ENCODE results near the gene XCR1. TPM values are rescaled to one million over a fixed set of nuclear protein-coding genes. Genes with fewer than 3 reads are reported as not detected.

The XCR1 gene
- total RNA-seq, 2 donors from 2014 or later, result not detected

- no peak overlapping the region for H3K4me3 Mint-ChIP-seq
- H3K27ac Mint-ChIP-seq, result no peak overlapping the region
- Histone ChIP-seq H3K4me1 (ENCODE audit: control insufficient read depth, insufficient read depth, low read length) (peaks cover 22% of the 10 kb centered on the region), H3K4me3 (ENCODE audit: low read length) (no peak overlapping the region), H3K27me3 (ENCODE audit: control insufficient read depth, insufficient read depth, low read length, poor library complexity, severe bottlenecking) (no peaks in the 10 kb centered on the region), H3K9ac (ENCODE audit: extremely low read depth, low read length, poor library complexity, severe bottlenecking) (no peak overlapping the region), H3K27ac (ENCODE audit: low read depth, low read length) (no peak overlapping the region), H3K36me3 (ENCODE audit: control insufficient read depth, insufficient read depth, low read length) (peaks cover 40% of the 10 kb centered on the region), H3K9me3 (ENCODE audit: control insufficient read depth, low read length) (no peaks in the 10 kb centered on the region)
- TF ChIP-seq, protein P1, sequence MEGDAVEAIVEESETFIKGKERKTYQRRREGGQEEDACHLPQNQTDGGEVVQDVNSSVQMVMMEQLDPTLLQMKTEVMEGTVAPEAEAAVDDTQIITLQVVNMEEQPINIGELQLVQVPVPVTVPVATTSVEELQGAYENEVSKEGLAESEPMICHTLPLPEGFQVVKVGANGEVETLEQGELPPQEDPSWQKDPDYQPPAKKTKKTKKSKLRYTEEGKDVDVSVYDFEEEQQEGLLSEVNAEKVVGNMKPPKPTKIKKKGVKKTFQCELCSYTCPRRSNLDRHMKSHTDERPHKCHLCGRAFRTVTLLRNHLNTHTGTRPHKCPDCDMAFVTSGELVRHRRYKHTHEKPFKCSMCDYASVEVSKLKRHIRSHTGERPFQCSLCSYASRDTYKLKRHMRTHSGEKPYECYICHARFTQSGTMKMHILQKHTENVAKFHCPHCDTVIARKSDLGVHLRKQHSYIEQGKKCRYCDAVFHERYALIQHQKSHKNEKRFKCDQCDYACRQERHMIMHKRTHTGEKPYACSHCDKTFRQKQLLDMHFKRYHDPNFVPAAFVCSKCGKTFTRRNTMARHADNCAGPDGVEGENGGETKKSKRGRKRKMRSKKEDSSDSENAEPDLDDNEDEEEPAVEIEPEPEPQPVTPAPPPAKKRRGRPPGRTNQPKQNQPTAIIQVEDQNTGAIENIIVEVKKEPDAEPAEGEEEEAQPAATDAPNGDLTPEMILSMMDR (conservative IDR thresholded peaks at IDR 0.05), result no peak
- no peak for DNase-seq
- no peaks in the 10 kb centered on the region for H3K9me3 Mint-ChIP-seq
- H3K36me3 Mint-ChIP-seq (ENCODE audit: low read depth), result peaks cover 24% of the 10 kb centered on the region
- H3K4me1 Mint-ChIP-seq, result peaks cover 30% of the 10 kb centered on the region
- no peaks in the 10 kb centered on the region for H3K27me3 Mint-ChIP-seq (ENCODE audit: insufficient read depth)
- 93 to 94% methylated on average over 5 to 8 of the region's 8 CpGs for WGBS, 2 experiments (ENCODE audit: insufficient coverage in 1 of 2, insufficient read length in 1 of 2)
Measured at GRCh38 chr3:45984331-45985312, 42.7 kb downstream of the XCR1 start.

DNA sequence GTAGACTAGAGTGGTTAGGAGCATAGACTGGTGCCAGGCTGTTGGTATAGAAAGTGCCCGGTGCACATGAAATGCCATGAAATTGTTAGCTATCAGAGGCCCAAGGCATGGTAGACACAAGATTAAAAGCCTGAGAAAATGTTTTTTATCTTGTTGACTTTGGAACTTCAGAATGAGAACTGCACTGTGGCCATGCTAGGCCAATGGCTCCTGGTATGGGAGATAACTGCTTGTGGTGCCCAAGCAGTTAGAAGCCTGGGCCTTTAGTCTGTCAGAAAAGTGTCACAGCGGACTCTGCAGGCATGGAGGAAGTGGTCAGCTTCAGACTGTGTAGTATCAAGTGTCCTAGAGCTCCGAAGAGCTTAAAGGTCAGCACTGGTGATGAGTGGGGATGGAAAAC, 43.5 kb downstream of the XCR1 start:
- peaks cover 32% of the 10 kb centered on the region for H3K36me3 Mint-ChIP-seq (ENCODE audit: low read depth)

GRCh38 chr3:45981346-45982074, 45.8 kb downstream of the XCR1 start:
- peaks cover 65% of the 10 kb centered on the region for H3K36me3 ChIP-seq (ENCODE audit: control insufficient read depth, insufficient read depth, low read length)
- no peak for DNase-seq
- H3K4me1 Mint-ChIP-seq, result peaks cover 10% of the 10 kb centered on the region
- H3K27me3 Mint-ChIP-seq (ENCODE audit: insufficient read depth), result no peaks in the 10 kb centered on the region
- TF ChIP-seq, protein P1 (conservative IDR thresholded peaks at IDR 0.05), result no peak
- H3K9me3 Mint-ChIP-seq, result no peaks in the 10 kb centered on the region
- 84 to 100% methylated on average over 2 of the region's 2 CpGs for WGBS, 2 experiments (ENCODE audit: insufficient coverage in 1 of 2, insufficient read length in 1 of 2)
- H3K9ac ChIP-seq (ENCODE audit: extremely low read depth, low read length, poor library complexity, severe bottlenecking), result no peak overlapping the region
- H3K4me1 ChIP-seq (ENCODE audit: control insufficient read depth, insufficient read depth, low read length), result peaks cover 13% of the 10 kb centered on the region
- no peaks in the 10 kb centered on the region for H3K9me3 ChIP-seq (ENCODE audit: control insufficient read depth, low read length)
- no peak overlapping the region for H3K27ac ChIP-seq (ENCODE audit: low read depth, low read length)
- peaks cover 43% of the 10 kb centered on the region for H3K36me3 Mint-ChIP-seq (ENCODE audit: low read depth)
- no peak overlapping the region for H3K4me3 Mint-ChIP-seq
- H3K27me3 ChIP-seq (ENCODE audit: control insufficient read depth, insufficient read depth, low read length, poor library complexity, severe bottlenecking), result no peaks in the 10 kb centered on the region
- H3K27ac Mint-ChIP-seq, result no peak overlapping the region
- no peak overlapping the region for H3K4me3 ChIP-seq (ENCODE audit: low read length)

More for the DNA sequence above, 43.5 kb downstream of the XCR1 start:
- Histone ChIP-seq H3K4me3 (ENCODE audit: low read length) (no peak overlapping the region), H3K9ac (ENCODE audit: extremely low read depth, low read length, poor library complexity, severe bottlenecking) (no peak overlapping the region), H3K27ac (ENCODE audit: low read depth, low read length) (no peak overlapping the region), H3K4me1 (ENCODE audit: control insufficient read depth, insufficient read depth, low read length) (peaks cover 22% of the 10 kb centered on the region), H3K9me3 (ENCODE audit: control insufficient read depth, low read length) (no peaks in the 10 kb centered on the region), H3K36me3 (ENCODE audit: control insufficient read depth, insufficient read depth, low read length) (peaks cover 45% of the 10 kb centered on the region), H3K27me3 (ENCODE audit: control insufficient read depth, insufficient read depth, low read length, poor library complexity, severe bottlenecking) (no peaks in the 10 kb centered on the region)
- no peak overlapping the region for H3K27ac Mint-ChIP-seq
- TF ChIP-seq, protein P1 (conservative IDR thresholded peaks at IDR 0.05), result no peak
- WGBS, 2 experiments (ENCODE audit: insufficient coverage in 1 of 2, insufficient read length in 1 of 2), result 93 to 96% methylated on average over 2 to 3 of the region's 3 CpGs
- no peaks in the 10 kb centered on the region for H3K9me3 Mint-ChIP-seq
- peaks cover 28% of the 10 kb centered on the region for H3K4me1 Mint-ChIP-seq
- H3K4me3 Mint-ChIP-seq, result no peak overlapping the region
- H3K27me3 Mint-ChIP-seq (ENCODE audit: insufficient read depth), result no peaks in the 10 kb centered on the region
- no peak for DNase-seq
